ENCODE data around the gene TMEM30B. TPM values are rescaled to one million over a fixed set of nuclear protein-coding genes. Genes with fewer than 3 reads are reported as not detected.

Gene TMEM30B
- total RNA-seq = 1 to 10 TPM; 2.0 to 3.4 (median 2.8) TPM

GRCh38 chr14:61281186-61281947, at the start of gene TMEM30B:
Gene TMEM30B, minus strand, starts transcription at chr14:61281338. Its CDS starts 191 bp downstream, at chr14:61281147.
- TF ChIP-seq, protein P1, sequence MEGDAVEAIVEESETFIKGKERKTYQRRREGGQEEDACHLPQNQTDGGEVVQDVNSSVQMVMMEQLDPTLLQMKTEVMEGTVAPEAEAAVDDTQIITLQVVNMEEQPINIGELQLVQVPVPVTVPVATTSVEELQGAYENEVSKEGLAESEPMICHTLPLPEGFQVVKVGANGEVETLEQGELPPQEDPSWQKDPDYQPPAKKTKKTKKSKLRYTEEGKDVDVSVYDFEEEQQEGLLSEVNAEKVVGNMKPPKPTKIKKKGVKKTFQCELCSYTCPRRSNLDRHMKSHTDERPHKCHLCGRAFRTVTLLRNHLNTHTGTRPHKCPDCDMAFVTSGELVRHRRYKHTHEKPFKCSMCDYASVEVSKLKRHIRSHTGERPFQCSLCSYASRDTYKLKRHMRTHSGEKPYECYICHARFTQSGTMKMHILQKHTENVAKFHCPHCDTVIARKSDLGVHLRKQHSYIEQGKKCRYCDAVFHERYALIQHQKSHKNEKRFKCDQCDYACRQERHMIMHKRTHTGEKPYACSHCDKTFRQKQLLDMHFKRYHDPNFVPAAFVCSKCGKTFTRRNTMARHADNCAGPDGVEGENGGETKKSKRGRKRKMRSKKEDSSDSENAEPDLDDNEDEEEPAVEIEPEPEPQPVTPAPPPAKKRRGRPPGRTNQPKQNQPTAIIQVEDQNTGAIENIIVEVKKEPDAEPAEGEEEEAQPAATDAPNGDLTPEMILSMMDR (IDR thresholded peaks at IDR 0.05; ENCODE audit: low read depth) = no peak

DNA sequence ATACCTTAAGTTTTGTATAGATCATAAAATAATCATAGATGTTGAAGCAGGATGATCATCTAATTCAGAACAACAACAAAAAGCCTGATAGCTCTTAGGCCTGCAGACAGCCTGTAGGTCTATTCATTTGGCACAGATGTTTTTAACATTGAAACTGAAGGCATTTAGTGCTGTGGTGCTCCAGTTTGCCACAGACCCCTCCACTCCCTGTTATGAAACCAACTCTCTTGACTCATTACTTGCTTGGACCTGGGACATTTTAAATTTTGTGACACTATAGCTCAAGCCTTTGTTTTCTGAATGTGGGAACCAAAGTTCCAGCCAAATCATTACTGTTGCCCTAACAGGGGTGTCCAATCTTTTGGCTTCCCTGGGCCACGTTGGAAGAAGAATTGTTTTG, 49.4 kb upstream of the TMEM30B start:
- TF ChIP-seq, protein P1 (IDR thresholded peaks at IDR 0.05; ENCODE audit: low read depth) = no peak

DNA sequence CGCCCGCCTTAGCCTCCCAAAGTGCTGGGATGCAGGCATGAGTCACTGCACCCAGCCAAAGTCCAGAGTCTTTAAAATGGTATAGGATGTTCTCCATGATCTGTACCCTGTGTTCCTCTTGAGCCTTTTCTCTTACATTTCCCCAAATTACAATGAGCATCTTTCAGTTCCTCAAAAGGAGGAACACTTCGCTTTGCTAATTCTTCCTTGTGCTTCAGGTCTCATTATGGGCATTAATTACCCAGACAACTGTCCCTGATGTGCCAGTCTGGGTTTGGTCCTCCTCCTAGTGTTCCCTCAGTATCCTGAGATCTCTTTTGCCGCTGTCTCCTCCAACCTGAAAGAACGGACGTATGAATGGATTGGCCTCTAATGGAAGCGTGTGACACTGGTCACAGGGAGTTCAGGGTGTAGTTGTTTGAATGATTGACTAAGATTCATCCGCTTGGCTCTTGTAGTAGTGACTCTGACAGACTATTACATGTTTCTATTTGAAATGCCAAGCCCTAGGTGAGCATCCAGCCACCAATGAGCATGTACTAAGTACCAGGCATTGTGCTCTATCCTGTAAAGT, 48.4 kb upstream of the TMEM30B start:
- TF ChIP-seq, protein P1 (IDR thresholded peaks at IDR 0.05; ENCODE audit: low read depth) = no peak

- TF ChIP-seq, protein P1 (IDR thresholded peaks at IDR 0.05; ENCODE audit: low read depth) = no peak
These were observed 47.6 kb upstream of the TMEM30B start for GRCh38 chr14:61328626-61329262.

DNA sequence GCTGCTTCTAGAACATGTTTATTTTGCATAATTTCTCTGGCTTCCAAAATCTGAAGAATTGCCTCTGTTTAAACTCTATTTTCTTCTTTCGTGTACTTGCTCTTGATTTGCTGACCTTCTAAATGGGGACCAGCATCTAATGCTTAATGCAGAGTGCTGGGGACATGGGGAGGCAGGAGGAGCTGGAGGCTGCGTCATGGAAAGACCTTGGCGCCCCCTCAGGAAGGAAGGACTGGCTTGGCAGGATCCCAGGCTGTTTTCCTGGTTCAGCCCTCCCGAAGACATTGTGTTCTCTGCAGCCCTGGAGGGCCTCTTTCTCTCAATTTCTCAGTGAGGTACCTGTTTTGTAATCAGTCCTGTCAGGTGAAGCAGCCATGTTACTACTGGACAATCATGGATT, 45.7 kb upstream of the TMEM30B start:
- TF ChIP-seq, protein P1 (IDR thresholded peaks at IDR 0.05; ENCODE audit: low read depth) = no peak

GRCh38 chr14:61326146-61326545, 45.0 kb upstream of the TMEM30B start:
- TF ChIP-seq, protein P1 (IDR thresholded peaks at IDR 0.05; ENCODE audit: low read depth) = no peak

GRCh38 chr14:61325166-61325565, 44.0 kb upstream of the TMEM30B start:
- TF ChIP-seq, protein P1 (IDR thresholded peaks at IDR 0.05; ENCODE audit: low read depth) = no peak

Measured in subcutaneous adipose tissue (tissue), 4 donors.